ENCODE measurements around the gene KNG1.

KNG1 gene

DNA sequence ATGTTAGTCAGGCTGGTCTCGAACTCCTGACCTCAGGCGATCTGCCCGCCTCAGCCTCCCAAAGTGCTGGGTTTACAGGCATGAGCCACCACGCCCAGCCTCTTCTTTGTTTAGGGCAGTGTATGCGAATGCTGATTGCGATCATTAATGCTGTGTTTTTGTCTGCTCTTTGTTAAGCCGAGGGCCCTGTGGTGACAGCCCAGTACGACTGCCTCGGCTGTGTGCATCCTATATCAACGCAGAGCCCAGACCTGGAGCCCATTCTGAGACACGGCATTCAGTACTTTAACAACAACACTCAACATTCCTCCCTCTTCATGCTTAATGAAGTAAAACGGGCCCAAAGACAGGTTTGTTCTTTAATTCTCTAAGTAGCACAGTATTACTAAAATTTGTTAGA, 7.8 kb downstream of the KNG1 start:
- Histone ChIP-seq H3K4me3 (ENCODE audit: low read depth, low read length) (no peak overlapping the region), H3K4me1 (no peaks in the 10 kb centered on the region), H3K9me3 (no peaks in the 10 kb centered on the region), H3K27me3 (peaks cover 19% of the 10 kb centered on the region), H3K36me3 (no peaks in the 10 kb centered on the region)
- TF ChIP-seq, protein P1, sequence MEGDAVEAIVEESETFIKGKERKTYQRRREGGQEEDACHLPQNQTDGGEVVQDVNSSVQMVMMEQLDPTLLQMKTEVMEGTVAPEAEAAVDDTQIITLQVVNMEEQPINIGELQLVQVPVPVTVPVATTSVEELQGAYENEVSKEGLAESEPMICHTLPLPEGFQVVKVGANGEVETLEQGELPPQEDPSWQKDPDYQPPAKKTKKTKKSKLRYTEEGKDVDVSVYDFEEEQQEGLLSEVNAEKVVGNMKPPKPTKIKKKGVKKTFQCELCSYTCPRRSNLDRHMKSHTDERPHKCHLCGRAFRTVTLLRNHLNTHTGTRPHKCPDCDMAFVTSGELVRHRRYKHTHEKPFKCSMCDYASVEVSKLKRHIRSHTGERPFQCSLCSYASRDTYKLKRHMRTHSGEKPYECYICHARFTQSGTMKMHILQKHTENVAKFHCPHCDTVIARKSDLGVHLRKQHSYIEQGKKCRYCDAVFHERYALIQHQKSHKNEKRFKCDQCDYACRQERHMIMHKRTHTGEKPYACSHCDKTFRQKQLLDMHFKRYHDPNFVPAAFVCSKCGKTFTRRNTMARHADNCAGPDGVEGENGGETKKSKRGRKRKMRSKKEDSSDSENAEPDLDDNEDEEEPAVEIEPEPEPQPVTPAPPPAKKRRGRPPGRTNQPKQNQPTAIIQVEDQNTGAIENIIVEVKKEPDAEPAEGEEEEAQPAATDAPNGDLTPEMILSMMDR (IDR thresholded peaks at IDR 0.05; ENCODE audit: low read depth, low read length) = no peak
- DNase-seq = no peak

DNA sequence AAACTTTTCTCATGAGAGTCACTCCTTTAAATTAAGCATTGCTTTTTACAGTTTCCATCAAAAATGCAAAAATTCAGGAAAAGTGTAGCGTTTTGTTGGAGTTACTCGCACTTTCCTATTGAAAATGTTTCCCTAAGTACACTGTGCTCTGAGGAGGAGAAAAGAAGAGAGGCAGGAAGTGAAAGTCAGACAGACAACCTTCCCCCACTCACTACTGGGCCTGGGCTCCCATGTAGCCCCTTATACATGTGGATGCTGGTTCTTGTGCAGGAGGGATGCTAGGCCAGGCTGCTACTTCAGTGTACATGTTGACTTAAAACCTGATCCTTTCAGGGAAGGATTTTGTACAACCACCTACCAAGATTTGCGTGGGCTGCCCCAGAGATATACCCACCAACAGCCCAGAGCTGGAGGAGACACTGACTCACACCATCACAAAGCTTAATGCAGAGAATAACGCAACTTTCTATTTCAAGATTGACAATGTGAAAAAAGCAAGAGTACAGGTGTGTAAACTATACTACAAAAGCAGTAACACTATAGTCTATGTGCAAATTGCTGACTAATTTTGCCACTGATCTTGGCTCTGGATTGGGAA, 15.1 kb downstream of the KNG1 start:
- H3K4me3 ChIP-seq (ENCODE audit: low read depth, low read length) = no peak overlapping the region
- H3K27me3 ChIP-seq = peaks cover 24% of the 10 kb centered on the region
- H3K36me3 ChIP-seq = no peaks in the 10 kb centered on the region
- no peaks in the 10 kb centered on the region for H3K4me1 ChIP-seq
- TF ChIP-seq, protein P1 (IDR thresholded peaks at IDR 0.05; ENCODE audit: low read depth, low read length) = no peak
- no peak for DNase-seq
- H3K9me3 ChIP-seq = no peaks in the 10 kb centered on the region

DNA sequence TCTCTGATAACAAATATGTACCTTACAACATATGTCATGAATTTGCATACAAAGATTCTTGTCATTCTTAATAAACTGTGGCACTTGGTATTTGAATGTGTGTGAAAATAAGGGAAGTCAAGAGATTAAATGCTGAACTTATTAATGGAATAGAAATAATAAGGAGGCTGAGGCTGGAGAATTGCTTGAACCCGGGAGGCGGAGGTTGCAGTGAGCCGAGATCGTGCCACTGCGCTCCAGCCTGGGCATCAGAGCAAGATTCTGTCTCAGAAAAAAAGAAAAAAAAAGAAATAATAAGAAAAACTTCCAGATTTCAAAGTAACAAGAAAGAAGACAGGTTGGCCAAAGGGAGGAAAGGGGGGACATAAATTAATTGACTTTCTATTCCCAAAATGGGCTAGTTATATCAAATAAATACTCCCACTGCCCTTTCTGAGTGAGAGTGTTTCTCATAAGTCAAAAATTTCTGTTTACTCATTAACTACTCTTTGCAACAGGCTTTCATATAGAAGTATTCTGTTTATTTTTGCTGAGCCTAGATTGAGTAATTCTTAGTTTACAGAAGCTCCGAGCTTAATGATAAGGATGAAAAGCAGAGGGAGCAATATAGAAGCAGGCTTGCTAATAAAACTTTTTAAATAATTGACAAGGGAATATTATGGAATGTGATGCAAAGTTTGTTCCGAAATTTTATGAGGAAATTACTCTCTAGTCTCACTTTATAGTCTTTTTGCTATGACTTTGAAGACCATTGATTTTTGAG, 25.6 kb downstream of the KNG1 start:
- H3K36me3 ChIP-seq = no peaks in the 10 kb centered on the region
- no peaks in the 10 kb centered on the region for H3K9me3 ChIP-seq
- no peak overlapping the region for H3K4me3 ChIP-seq (ENCODE audit: low read depth, low read length)
- DNase-seq = no peak
- no peaks in the 10 kb centered on the region for H3K4me1 ChIP-seq
- H3K27me3 ChIP-seq = peaks cover 22% of the 10 kb centered on the region
- TF ChIP-seq, protein P1 (IDR thresholded peaks at IDR 0.05; ENCODE audit: low read depth, low read length) = no peak

DNA sequence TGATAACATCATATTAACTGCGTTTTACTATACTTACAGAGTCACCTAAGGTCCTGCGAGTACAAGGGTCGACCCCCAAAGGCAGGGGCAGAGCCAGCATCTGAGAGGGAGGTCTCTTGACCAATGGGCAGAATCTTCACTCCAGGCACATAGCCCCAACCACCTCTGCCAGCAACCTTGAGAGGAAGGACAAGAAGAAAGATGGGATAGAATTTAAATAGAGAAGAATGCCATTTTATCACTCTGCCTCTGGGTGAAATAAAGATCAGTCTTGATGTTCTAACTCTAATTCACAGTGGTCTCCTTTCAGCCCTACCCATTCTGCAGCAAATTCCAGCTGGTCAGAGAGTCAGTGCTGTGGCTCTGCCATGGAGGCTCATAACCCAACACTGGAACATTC, 26.5 kb downstream of the KNG1 start:
- H3K36me3 ChIP-seq = no peaks in the 10 kb centered on the region
- H3K9me3 ChIP-seq = no peaks in the 10 kb centered on the region
- no peaks in the 10 kb centered on the region for H3K4me1 ChIP-seq
- peaks cover 22% of the 10 kb centered on the region for H3K27me3 ChIP-seq
- TF ChIP-seq, protein P1 (IDR thresholded peaks at IDR 0.05; ENCODE audit: low read depth, low read length) = no peak
- no peak for DNase-seq
- no peak overlapping the region for H3K4me3 ChIP-seq (ENCODE audit: low read depth, low read length)

DNA sequence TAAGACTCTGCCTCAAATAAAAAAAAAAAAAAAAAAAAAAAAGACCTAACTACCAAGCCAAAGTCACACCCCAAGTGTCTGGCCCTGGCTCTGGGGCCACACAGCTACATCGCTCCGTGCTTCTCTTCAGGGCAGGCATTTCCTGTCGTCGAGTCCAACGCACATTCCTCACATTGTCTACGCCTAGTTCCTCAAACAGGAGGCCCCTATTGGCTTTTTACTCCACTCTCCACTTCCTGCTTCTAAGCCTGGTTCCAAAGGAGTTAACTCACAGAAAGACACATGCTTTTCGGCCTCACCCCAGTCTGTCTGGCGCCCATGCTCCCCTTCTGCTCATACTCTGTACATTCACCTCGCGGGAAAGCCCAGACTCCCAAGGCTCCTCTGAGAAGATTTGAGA, 28.8 kb downstream of the KNG1 start:
- H3K4me1 ChIP-seq = no peaks in the 10 kb centered on the region
- TF ChIP-seq, protein P1 (IDR thresholded peaks at IDR 0.05; ENCODE audit: low read depth, low read length) = no peak
- no peak overlapping the region for H3K4me3 ChIP-seq (ENCODE audit: low read depth, low read length)
- no peak for DNase-seq
- peaks cover 18% of the 10 kb centered on the region for H3K27me3 ChIP-seq
- H3K9me3 ChIP-seq = no peaks in the 10 kb centered on the region
- no peaks in the 10 kb centered on the region for H3K36me3 ChIP-seq

DNA sequence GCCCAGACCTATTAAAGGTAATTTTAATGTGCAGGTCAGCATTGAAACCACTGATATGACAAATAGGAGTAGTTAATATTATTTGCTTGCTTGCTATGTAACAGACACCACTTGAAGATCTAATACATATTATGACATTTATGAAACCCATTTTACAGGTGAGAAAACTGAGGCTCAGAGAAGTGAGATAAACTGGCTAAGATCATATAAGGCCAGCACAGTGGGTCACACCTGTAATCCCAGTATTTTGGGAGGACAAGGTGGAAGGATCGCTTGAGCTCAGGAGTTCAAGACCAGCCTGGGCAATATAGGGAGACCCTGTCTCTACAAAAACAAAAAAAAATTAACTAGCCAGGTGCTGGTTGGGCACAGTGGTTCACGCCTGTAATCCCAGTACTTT, 33.2 kb downstream of the KNG1 start:
- peaks cover 5% of the 10 kb centered on the region for H3K27me3 ChIP-seq
- H3K36me3 ChIP-seq = no peaks in the 10 kb centered on the region
- no peak for DNase-seq
- no peaks in the 10 kb centered on the region for H3K4me1 ChIP-seq
- TF ChIP-seq, protein P1 (IDR thresholded peaks at IDR 0.05; ENCODE audit: low read depth, low read length) = no peak
- no peaks in the 10 kb centered on the region for H3K9me3 ChIP-seq
- no peak overlapping the region for H3K4me3 ChIP-seq (ENCODE audit: low read depth, low read length)
